GM12873 (cell line): Measurements from ENCODE around the gene SPPL2B.

Experiments used
- CTCF ChIP-seq: IDR thresholded peaks from 2 replicates; pipeline ENCODE4 v1.5.1; 2012; ENCODE audit warnings: low read depth, mild to moderate bottlenecking, moderate library complexity, low read length, control low read depth; ENCODE audit not compliant: insufficient read depth; ENCODE audit errors: missing control alignments

SPPL2B gene

GRCh38 chr19:2287585-2288337 is 40.7 kb upstream of the SPPL2B start:
- no peak for TF ChIP-seq CTCF

GRCh38 chr19:2288338-2288817 is 40.1 kb upstream of the SPPL2B start:
- no peak for TF ChIP-seq CTCF

- no peak for TF ChIP-seq CTCF
These were observed 39.4 kb upstream of the SPPL2B start for GRCh38 chr19:2288818-2289713.

- TF ChIP-seq CTCF = no peak
These were observed 38.6 kb upstream of the SPPL2B start for GRCh38 chr19:2289714-2290435.

- no peak for TF ChIP-seq CTCF
These were observed 37.9 kb upstream of the SPPL2B start for GRCh38 chr19:2290441-2291184.

- TF ChIP-seq CTCF = no peak
These were observed 37.2 kb upstream of the SPPL2B start for GRCh38 chr19:2291185-2291751.
